ENCODE results near the gene LMAN1L.

The LMAN1L gene

DNA sequence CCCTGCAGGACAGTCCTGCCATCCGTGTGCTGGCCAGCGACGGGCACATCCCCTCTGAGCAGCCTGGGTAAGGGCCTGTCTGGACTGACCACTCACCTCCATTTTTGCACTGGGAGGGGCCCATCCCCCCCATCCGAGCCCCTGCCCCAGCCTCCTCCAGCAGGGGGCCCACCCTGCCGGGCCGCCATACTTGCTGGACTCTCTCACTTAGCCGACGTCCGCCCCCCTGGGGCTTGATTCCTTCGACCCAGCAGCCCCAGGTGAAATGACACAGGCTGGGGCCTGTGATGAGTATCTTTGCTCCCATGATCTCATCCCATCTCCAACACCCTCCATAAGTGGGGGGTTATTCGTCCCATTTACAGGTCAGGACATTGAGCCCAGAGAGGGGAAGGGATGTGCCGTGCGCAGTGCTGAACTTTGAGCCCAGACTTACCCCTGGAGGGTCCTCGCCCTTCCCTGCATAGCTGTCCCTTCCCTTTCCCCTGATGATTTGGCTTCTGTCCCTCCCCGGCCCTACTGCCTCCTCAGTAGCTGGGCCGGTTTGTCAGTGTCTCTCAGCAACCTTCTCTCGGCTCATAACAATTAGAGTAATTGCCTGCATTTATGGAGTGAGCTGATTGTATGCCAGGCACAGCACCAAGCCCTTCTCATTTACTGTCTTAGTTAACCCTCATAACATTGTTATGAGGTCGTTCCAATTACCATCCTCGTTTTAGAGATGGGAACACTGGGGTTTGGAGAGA is 4.2 kb downstream of the LMAN1L start:
- no peak for DNase-seq (ENCODE audit: low spot score)

DNA sequence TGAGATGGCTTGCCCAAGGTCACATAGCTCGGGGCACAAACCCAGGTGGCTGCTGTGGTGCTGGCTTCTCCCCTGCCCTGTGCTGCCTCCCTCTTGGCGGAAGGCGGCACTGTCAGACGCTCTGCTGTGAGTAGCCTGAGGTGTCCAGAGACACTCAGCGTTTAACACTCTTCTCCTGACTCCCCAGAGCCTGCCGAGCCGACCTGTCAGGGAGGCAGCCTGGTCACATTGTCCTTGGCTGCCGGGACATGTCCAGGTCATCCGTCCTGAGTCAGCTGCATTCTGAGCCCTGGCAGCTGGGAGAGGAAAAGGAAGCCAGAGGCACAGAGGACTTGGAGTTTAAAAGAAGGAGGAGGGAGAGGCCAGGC is 4.7 kb downstream of the LMAN1L start:
- no peak for DNase-seq (ENCODE audit: low spot score)

- no peak for DNase-seq (ENCODE audit: low spot score)
These were observed 7.4 kb downstream of the LMAN1L start for GRCh38 chr15:74820056-74820455.

DNA sequence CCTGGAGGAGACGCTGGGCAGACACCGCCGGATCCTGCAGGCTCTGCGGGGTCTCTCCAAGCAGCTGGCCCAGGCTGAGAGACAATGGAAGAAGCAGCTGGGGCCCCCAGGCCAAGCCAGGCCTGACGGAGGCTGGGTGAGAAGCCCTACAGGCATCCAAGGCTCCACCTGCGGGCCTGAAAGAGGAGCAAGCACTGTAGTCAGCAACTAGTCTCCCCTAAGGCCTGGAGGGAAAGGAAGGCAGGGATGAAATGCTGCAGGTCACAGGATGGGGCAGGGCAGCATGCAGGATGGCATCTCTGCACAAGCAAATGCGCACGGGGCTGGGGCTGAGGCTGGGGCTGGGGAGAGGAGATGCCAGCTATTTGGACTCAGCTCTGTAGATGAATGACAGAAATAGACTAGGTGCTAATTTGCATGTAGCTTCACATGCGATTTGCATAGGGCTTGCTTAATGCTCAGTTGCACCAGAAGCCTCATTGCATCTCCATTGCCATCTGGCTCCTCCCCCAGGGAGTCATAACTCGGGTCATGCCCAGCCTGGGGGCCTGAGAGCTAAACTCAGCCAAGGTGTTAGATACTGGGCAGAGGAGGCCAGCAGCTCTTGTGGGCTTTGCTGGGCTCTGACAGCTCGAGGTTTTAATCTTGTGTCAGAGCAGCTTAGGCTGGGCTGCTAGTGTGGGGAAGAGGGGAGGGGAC is 8.6 kb downstream of the LMAN1L start:
- no peak for DNase-seq (ENCODE audit: low spot score)

- DNase-seq (ENCODE audit: low spot score) = no peak
These were observed 9.1 kb downstream of the LMAN1L start for GRCh38 chr15:74821790-74822158.

DNA sequence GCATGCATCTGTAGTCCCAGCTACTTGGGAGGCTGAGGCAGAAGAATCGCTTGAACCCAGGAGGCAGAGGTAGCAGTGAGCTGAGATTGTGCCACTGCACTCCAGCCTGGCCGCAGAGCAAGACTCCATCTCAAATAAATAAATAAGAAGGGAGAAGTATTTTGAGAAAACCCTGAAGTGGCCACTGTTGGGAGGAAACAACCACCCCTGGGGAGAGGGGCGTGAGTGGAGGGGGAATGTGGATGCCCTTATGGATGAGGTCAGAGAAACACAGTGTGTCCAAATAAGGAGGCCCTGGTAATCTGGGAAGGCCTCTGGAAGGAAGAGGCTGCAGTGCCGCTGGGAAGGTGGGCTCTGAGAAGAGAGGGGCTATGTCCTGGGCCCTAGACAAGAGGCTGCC is 9.6 kb downstream of the LMAN1L start:
- DNase-seq (ENCODE audit: low spot score) = no peak

DNA sequence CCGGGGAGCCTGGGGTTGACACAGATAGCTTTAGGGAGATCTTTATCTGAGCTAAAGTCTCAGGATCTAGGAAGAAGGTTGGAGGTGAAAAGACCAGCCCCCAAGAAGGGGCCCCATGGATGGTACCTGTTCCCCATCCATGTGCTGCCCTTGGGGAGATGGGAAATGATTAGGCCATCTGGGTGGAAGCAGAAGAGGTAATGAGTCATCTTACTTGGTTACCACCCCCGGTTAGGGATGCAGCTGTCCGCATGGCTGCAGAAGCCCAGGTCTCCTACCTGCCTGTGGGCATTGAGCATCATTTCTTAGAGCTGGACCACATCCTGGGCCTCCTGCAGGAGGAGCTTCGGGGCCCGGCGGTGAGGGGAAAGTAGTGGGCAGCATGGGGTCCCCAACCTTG is 10.7 kb downstream of the LMAN1L start:
- no peak for DNase-seq (ENCODE audit: low spot score)

- DNase-seq (ENCODE audit: low spot score) = no peak
These were observed 12.3 kb downstream of the LMAN1L start for GRCh38 chr15:74824976-74825375.

- no peak for DNase-seq (ENCODE audit: low spot score)
These were observed 13.2 kb downstream of the LMAN1L start for GRCh38 chr15:74825866-74826265.

GRCh38 chr15:74826364-74826819 is 13.8 kb downstream of the LMAN1L start, which contains the start of gene CPLX3:
TSS of gene CPLX3 (plus strand) at chr15:74826627. CDS start at chr15:74826704, 77 bp downstream.
- peak; percentile 36 for DNase-seq (ENCODE audit: low spot score)

DNA sequence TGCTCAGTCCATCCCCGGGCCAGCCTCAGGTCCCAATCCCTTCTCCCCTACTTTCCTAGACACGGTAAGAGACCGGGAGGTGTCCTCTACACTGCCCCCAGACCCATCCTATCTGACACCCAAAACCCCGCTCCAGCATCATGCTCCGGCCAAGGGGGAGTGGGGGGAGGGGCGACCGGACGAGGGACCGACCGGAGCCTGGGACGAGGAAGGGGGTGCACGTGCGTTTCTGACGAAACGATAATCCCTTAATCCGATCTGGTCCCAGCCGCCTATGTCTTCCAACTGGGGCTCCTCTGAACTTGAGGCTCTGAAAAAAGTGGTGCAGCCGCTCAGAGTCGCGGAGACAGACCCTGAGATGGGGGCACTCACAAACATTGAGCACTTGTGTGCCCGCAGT is 14.3 kb downstream of the LMAN1L start:
- DNase-seq (ENCODE audit: low spot score) = no peak

DNA sequence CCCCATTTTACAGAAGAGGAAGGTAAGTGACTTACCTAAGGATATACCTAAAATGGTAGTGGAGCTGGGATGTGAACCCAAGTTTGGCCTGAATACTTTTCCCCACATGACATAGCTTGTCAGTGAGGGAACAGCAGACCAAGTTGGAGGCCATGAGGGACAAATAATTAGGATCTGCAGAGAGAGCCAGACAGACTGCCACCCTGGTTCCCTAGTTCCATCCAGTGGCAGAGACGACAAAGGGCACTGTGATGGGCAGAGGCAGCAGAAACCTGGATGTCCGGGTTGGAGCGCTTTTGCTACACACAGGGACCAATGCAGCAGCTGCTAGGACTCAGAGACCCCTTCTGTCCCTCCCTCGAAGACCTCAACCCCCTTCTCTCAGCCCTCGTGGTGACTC is 15.0 kb downstream of the LMAN1L start:
- DNase-seq (ENCODE audit: low spot score) = no peak

- no peak for DNase-seq (ENCODE audit: low spot score)
These were observed 16.2 kb downstream of the LMAN1L start for GRCh38 chr15:74828835-74829234.

DNA sequence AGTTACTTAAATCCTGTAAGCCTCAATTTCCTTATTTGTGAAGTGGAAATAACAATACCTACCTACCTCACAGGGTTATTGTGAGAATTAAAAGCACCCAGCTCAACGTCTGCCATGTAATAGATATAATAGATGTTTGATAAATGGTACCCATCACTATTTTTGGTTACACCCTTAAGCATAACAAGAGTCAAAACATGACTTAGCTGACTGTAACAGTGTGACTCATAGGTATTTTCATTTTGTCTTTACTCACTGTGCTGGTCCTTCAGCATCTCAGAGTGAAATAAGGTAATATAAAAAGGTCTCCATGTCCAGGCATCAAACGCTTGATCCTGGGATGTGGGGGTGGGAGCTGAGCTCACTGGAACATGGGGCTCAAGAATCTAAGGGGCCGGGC is 16.9 kb downstream of the LMAN1L start:
- no peak for DNase-seq (ENCODE audit: low spot score)

GRCh38 chr15:74829991-74830390 is 17.4 kb downstream of the LMAN1L start:
- DNase-seq (ENCODE audit: low spot score) = no peak

GRCh38 chr15:74830868-74831267 is 18.2 kb downstream of the LMAN1L start:
- DNase-seq (ENCODE audit: low spot score) = no peak

GRCh38 chr15:74831813-74832495 is 19.3 kb downstream of the LMAN1L start:
- DNase-seq (ENCODE audit: low spot score) = no peak

- no peak for DNase-seq (ENCODE audit: low spot score)
These were observed 20.2 kb downstream of the LMAN1L start for GRCh38 chr15:74832826-74833225.

DNA sequence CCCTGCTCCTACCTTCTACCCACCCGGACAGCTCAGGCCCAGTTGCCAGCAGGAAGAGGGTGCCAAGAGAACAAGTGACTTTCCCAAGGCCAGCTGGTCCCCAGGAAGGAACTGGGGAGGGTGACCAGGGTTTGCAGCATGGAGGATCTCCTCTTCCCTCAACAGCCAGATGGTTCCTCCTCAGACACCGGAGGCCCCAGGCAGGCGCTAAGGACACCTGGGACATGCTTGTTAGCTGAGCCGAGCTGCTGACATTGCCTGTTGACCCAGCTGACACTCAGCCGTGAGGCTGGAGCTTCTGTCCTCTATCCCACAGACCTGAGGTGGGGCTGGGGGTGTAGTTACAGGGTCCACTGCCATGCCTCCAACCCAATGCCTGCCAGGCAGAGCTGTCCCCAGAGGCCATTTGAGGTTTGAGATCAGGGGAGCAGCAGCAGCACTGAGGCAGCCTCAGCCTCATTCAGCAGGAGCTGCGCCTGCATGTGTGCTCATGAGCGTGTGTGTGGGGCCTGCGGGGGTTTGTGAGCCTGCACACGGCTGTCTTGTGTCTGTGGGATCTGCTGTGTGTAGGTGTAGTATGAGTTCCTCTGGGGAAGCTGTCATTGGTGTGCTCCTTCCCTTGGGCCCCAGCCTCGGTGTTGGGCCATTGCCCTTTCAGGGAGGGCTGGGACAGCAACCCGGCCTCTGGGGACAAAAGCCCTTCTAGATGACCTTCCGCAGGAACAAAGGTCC is 20.9 kb downstream of the LMAN1L start:
- no peak for DNase-seq (ENCODE audit: low spot score)

GRCh38 chr15:74835312-74835823 is 22.7 kb downstream of the LMAN1L start:
- peak; percentile 47 for DNase-seq (ENCODE audit: low spot score)

- no peak for DNase-seq (ENCODE audit: low spot score)
These were observed 24.2 kb downstream of the LMAN1L start for GRCh38 chr15:74836846-74837245.

- no peak for DNase-seq (ENCODE audit: low spot score)
These were observed 25.0 kb downstream of the LMAN1L start for GRCh38 chr15:74837482-74838136.
